GM20000 (cell line): Measurements from ENCODE around the gene HSPA12A.

Experiments used
- DNase-seq: peaks from one replicate; pipeline ENCODE4 v3.0.0; 2012; ENCODE audit warnings: low spot score
- CTCF ChIP-seq: IDR thresholded peaks from 2 replicates; pipeline ENCODE4 v1.5.1; 2012; ENCODE audit warnings: mild to moderate bottlenecking, control low read depth; ENCODE audit errors: extremely low read depth, missing control alignments

The HSPA12A gene

DNA sequence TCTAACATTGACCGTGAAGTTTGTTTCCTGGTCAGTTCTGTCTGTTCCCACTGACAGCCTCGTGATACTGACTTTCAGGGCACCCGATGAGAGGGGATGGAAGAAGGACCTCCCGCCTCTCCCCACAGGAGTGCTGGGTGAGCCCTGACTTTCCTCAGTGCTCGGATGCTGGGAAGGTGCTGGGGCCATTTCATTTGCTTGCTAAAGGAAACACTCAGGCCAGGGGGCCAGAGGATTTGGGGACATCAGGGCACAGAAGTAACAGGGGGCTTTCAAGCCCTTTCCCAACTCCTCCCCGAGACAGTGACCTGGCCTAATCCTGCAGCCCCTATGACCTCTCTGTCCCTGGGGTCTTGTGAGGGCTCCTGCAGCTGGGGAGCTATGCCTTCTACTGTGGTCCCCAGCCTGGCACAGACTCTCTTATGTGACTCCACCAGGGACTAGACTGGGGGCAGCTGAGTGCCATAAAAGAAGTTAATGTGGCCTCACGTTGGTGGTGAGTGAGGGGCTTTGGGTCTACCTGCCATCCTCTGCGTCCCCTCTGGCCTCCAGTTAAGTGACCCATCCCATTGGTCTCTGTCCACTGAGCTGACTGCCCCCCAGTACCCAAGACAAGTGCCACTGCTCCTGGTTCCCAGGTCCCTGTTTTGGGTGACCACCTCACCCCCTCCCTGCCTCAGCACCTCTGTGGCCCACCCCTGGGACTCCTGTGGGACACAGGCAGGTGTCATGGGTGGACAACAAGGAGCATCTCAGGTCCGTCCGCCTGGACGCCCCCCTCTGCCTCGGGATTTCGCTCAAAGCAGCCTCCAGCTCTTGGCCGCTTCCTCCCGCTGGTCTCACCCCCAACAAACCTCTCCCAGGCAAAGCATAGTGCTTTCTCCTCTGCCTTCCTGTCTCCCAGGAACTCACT, 33.4 kb upstream of the HSPA12A start:
- no peak for DNase-seq
- TF ChIP-seq CTCF: no peak

DNA sequence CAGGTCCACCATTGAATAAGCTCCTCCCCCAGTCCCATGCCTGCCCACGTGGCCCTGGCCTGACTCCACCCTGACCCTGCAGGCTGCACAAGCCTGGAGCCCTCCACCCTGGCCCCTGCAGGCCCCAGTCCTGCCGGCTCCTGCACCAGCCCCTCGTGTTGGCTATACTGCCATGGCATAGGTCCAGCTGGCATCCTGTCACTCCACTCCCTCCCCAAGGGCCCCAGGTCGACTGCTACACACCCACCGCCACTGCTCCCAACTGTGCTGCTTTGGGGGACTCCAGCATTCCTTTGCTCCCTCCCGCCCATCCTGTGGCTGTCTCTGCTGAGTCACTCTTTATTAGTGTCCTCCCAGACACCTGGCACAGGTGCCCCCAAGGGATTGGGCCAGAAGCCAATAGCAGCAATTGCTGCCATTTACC, 32.4 kb upstream of the HSPA12A start:
- no peak for TF ChIP-seq CTCF
- DNase-seq: no peak

GRCh38 chr10:116772909-116773705, 30.7 kb upstream of the HSPA12A start:
- DNase-seq: no peak

DNA sequence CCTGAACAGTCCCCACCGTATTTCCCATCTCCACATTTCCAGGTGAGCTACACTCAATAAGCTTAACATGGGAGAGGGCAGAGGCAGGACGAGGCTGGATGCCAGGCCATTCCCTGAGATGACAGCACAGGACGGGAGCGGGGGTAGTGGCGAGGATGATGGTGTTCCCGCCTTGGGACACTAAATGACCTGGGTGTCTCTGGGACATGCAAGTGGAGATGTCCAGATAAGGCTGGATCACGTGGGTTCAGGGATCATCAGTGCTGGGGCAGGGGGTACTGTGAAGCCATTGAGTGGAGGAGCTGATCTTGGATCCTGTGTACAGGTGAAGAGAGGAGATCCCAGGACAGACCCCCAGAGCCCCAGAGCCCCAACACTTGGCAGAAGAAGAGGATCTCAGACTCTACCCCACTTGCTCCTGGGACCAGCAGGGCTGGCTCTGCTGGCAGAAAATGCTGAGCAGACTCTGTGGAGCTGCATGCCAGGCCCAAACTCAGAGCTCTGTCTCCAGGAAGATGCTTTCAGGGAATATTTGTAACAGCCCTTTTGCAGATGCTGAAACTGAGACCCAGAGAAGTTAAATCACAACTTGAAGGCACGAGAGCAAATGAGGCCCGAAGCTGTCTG, 29.7 kb upstream of the HSPA12A start:
- no peak for DNase-seq
- no peak for TF ChIP-seq CTCF

More at GRCh38 chr10:116772909-116773705, 30.7 kb upstream of the HSPA12A start:
- no peak for TF ChIP-seq CTCF

DNA sequence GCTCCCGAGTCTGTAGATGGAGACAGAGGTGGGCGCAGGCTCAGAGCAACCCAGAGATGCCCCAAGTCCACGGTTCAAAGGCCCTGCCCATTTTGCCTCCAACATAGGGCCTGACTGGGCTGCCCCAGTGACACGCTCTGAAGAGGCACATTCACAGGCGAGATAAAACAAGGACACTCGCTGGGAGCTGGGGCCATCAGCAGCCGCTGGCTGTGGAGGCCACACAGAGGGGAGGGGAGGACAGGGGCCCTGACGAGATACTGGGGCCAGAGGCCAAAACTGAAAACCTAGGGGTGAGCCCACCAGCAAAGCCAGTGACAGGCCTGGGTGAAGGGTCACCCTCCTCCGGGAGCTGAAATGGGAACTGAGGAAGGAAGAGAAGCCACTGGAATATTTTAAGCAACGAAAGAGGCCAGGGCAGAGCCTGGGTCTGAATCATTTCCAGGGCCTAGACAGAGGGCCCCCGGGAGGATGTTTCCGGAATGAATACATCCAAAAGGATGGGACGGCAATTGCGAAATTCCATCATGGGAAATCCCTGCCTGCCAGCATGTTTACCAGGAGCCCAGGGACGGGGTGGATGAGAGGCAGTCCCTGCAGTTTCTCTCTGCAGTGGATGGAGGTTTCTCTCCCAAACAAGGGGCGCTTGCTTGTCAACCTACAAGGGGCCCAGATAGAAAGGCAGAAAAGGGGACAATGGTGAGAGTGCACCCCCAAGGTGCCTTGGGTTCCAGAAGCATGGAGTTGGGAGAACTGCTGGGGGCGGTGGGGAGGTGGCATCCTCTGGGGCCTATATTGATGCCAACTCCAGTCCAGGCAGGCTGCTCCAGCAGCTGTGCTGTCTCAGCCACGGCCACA, 29.0 kb upstream of the HSPA12A start:
- no peak for DNase-seq

DNA sequence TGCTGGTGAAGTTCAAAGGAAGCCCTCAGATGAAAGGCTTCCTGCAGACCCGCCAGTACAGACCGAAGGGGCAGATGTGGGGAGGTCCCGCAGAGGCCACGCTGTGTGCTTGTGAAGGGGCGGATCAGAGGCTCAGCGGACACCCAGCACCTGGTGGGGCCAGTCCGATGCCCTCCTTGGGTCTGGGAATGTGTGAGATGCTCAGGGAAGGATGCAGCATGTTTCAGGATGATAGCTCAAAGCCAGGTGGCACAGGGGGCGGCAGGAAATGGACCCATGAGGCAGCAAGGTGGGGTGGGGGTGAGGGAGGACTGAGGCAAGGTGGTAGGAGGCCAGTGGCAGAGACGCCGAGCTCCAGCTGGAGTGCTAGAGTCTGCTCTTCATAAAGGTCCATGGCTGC, 27.9 kb upstream of the HSPA12A start:
- no peak for TF ChIP-seq CTCF
- DNase-seq: no peak

More for the DNA sequence above, 29.0 kb upstream of the HSPA12A start:
- no peak for TF ChIP-seq CTCF
